T-cell (primary cell): ENCODE measurements around the gene PFKP. TPM values are rescaled to one million over a fixed set of nuclear protein-coding genes. Genes with fewer than 3 reads are reported as not detected.
"Not testable (repeated sequence)": the region's sequence is repeated elsewhere in the genome, so short reads cannot be mapped to it uniquely, and the experiment has no call there.

Experiments used
- ATAC-seq, 4 experiments: fragments of 200-7000 bp in 3 of 4; fragments of 150-1000 bp in 1 of 4; cut with Tn5 transposase; replicated peaks in 1 of 4; 1 replicate in 3 of 4; 2 replicates in 1 of 4; pipeline ENCODE4 v1.10.0; 2021; ENCODE audit warnings: moderate library complexity in 3 of 4, mild to moderate bottlenecking in 2 of 4, moderate number of reproducible peaks in 1 of 4
- CTCF ChIA-PET, 2 donors: fragments of 300-600 bp; sonication (Branson Sonifier 250); formaldehyde crosslinking; loops; one replicate each; lab custom pipeline; 2022; ENCODE audit warnings: antibody characterized with exemption in 2 of 2; lab: Charles Lee
- POLR2A ChIA-PET, 2 donors: fragments of 300-600 bp; sonication (Branson Sonifier 250); formaldehyde crosslinking; loops; one replicate each; lab custom pipeline; 2022; ENCODE audit warnings: antibody characterized with exemption in 2 of 2; lab: Charles Lee
- DNase-seq, 35 experiments: peaks; one replicate each; pipeline versions ENCODE4 v3.0.0 to v3.0.0-alpha.2; 2013 to 2023
- H3K27ac ChIP-seq: one replicate; pipeline ENCODE4 v1.5.1; 2013; ENCODE audit warnings: low read length
- H3K27me3 ChIP-seq, 2 experiments: replicated peaks in 1 of 2; 1 replicate in 1 of 2; 2 replicates in 1 of 2; pipeline versions ENCODE4 v1.6.1 to v1.7.0; 2013; ENCODE audit warnings: low read length in 1 of 2, mixed read lengths in 1 of 2; ENCODE audit not compliant: control insufficient read depth in 2 of 2, insufficient read depth in 2 of 2; ENCODE audit errors: extremely low read depth in 1 of 2
- H3K36me3 ChIP-seq, 2 donors: 1 replicate in 1 of 2; 2 replicates in 1 of 2; pipeline versions ENCODE4 v1.6.1 to v1.7.0; 2013; ENCODE audit warnings: low read length in 1 of 2; ENCODE audit not compliant: control insufficient read depth in 2 of 2, insufficient read depth in 1 of 2; ENCODE audit errors: extremely low read depth in 1 of 2
- H3K4me1 ChIP-seq, 2 experiments: 1 replicate in 1 of 2; 2 replicates in 1 of 2; pipeline versions ENCODE4 v1.6.1 to v1.7.0; 2013; ENCODE audit warnings: low read length in 2 of 2, mixed read lengths in 1 of 2; ENCODE audit not compliant: insufficient read depth in 2 of 2, control insufficient read depth in 1 of 2; ENCODE audit errors: extremely low read depth in 1 of 2
- H3K4me3 ChIP-seq, 2 donors: 1 replicate in 1 of 2; 2 replicates in 1 of 2; pipeline versions ENCODE4 v1.5.1 to v1.7.0; 2013; ENCODE audit warnings: mild to moderate bottlenecking in 2 of 2, low read length in 1 of 2, moderate library complexity in 1 of 2; ENCODE audit not compliant: control insufficient read depth in 1 of 2; ENCODE audit errors: extremely low read depth in 1 of 2
- H3K9me3 ChIP-seq: 2 replicates; pipeline ENCODE4 v1.7.0; 2013
- H3K27ac Mint-ChIP-seq, 2 donors: one replicate each; pipeline ENCODE4 v1.8.0; 2020 to 2021; ENCODE audit warnings: mild to moderate bottlenecking in 2 of 2, mixed read lengths in 2 of 2
- H3K27me3 Mint-ChIP-seq, 2 donors: one replicate each; pipeline ENCODE4 v1.8.0; 2021 to 2022; ENCODE audit warnings: mixed read lengths in 2 of 2
- H3K36me3 Mint-ChIP-seq: one replicate; pipeline ENCODE4 v1.8.0; 2021; ENCODE audit warnings: mixed read lengths
- H3K4me1 Mint-ChIP-seq, 3 donors: one replicate each; pipeline ENCODE4 v1.8.0; 2020 to 2022; ENCODE audit warnings: mixed read lengths in 3 of 3, mild to moderate bottlenecking in 1 of 3
- H3K4me3 Mint-ChIP-seq, 3 donors: one replicate each; pipeline ENCODE4 v1.8.0; 2020 to 2022; ENCODE audit warnings: mild to moderate bottlenecking in 3 of 3, mixed read lengths in 3 of 3, moderate library complexity in 3 of 3
- H3K9me3 Mint-ChIP-seq, 3 donors: one replicate each; pipeline ENCODE4 v1.8.0; 2020 to 2022; ENCODE audit warnings: mixed read lengths in 3 of 3
- WGBS: methylation state at CpG from one replicate; pipeline ENCODE4 v1.1.5; 2013; ENCODE audit warnings: missing lambda C conversion rate; ENCODE audit not compliant: insufficient coverage; 5-methylcytosine and 5-hydroxymethylcytosine counted together
- total RNA-seq, 35 experiments: library from RNA in 6 of 35; stranded (reverse) in 6 of 35; fragments of 120-200 nt in 1 of 35; gene quantifications; one replicate each; pipeline versions ENCODE4 v1.2.1 to v1.2.4 and lab custom pipeline; 2013 to 2026

PFKP gene
- total RNA-seq, 5 donors from 2014 or later (not counting 1 experiment from before 2014, with no cell fraction given) = 60.7 to 84.3 (median 70.2) TPM

DNA sequence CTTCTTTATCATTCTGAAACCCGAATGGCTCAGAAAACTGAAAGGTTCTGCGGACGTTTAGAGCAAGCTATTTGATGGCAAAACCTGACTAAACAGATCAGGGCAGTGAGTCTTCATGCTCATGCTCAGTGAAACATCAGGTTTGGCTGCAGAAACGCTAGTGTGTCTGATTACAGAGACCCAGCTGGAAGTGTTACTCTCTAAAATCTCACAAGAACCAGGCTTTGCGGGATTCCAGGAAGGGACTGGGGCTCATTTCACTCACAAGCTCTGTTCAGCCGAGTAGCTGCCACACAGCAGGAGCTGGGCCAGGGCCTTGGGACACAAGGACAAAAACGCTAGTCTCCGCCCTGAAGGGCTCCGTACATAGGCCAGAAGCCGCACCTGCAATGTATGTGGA lies 102.3 kb downstream of the PFKP start:
- no peak overlapping the region for H3K27ac ChIP-seq
- H3K4me1 ChIP-seq = peaks cover 5 to 22% of the 10 kb centered on the region in 2 experiments
- ATAC-seq (no peak), DNase-seq (no peak)
- H3K27me3 ChIP-seq = peaks cover 0 to 4% of the 10 kb centered on the region in 2 experiments
- no peak overlapping the region for H3K4me3 ChIP-seq
- ChIA-PET POLR2A (no interaction called here), CTCF (no interaction called here)
- Mint-ChIP-seq H3K9me3 (no peaks in the 10 kb centered on the region), H3K4me3 (no peak overlapping the region), H3K27ac (no peak overlapping the region), H3K36me3 (peaks cover 47% of the 10 kb centered on the region), H3K27me3 (no peaks in the 10 kb centered on the region), H3K4me1 (peaks cover 19 to 26% (median 26%) of the 10 kb centered on the region in 3 donors)
- H3K9me3 ChIP-seq = no peaks in the 10 kb centered on the region
- peaks cover 18 to 52% of the 10 kb centered on the region in 2 donors for H3K36me3 ChIP-seq
- 93% methylated on average over 6 of the region's 10 CpGs for WGBS

DNA sequence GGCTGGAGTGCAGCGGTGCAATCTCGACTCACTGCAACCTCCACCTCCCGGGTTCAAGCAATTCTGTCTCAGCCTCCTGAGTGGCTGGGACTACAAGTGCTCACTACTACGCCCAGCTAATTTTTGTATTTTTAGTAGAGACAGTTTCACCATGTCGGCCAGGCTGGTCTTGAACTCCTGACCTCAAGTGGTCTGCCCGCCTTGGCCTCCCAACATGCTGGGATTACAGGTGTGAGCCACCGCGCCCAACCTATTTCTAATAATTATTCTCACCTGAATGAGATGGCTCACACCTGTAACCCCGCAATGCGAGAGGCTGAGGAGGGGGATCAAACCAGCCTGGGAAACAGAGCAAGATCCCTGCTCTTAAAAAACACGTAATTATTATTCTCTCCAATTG lies 104.1 kb downstream of the PFKP start:
- H3K9me3 ChIP-seq, H3K9me3 Mint-ChIP-seq, H3K27me3 ChIP-seq, CTCF ChIA-PET, POLR2A ChIA-PET, ATAC-seq, DNase-seq, H3K27me3 Mint-ChIP-seq, H3K27ac ChIP-seq: not testable (repeated sequence)
- H3K4me3 ChIP-seq = peak overlapping the region; percentile 57 to 77
- H3K36me3 ChIP-seq = peaks cover 14 to 34% of the 10 kb centered on the region in 2 donors
- Mint-ChIP-seq H3K4me3 (peak overlapping the region; percentile 77 to 88 (median 86)), H3K36me3 (peaks cover 28% of the 10 kb centered on the region), H3K27ac (peak overlapping the region in 1 of 2 donors; percentile 86), H3K4me1 (peaks cover 19 to 26% (median 26%) of the 10 kb centered on the region in 3 donors)
- WGBS = 100% methylated on average over 6 of the region's 11 CpGs
- peaks cover 5 to 22% of the 10 kb centered on the region in 2 experiments for H3K4me1 ChIP-seq

DNA sequence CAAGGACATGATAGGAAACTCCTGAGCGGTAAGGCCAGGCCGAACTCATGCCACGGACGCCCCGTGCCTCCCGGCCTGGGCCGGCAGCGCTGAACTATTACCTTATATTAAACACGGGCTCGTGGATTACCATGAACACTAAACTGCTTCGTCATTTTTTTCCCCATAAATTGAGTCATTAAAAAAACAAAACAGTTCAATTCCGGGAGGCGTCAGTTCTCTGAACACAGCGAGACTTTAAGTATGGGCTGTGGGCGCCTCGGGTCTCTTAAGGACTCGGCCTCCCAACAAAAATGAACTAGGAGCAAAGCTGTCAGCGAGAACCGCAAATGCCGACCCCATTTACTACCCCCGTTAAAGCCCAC lies 104.7 kb downstream of the PFKP start:
- Histone ChIP-seq H3K27ac (peak overlapping the region; percentile 27), H3K4me1 (peaks cover 5 to 22% of the 10 kb centered on the region in 2 experiments), H3K9me3 (no peaks in the 10 kb centered on the region), H3K36me3 (peaks cover 11 to 29% of the 10 kb centered on the region in 2 donors), H3K27me3 (peaks cover 0 to 4% of the 10 kb centered on the region in 2 experiments), H3K4me3 (peak overlapping the region; percentile 57 to 77)
- Mint-ChIP-seq H3K36me3 (peaks cover 23% of the 10 kb centered on the region), H3K9me3 (no peaks in the 10 kb centered on the region), H3K27ac (peak overlapping the region; percentile 85 to 86), H3K27me3 (no peaks in the 10 kb centered on the region), H3K4me1 (peaks cover 19 to 26% (median 26%) of the 10 kb centered on the region in 3 donors), H3K4me3 (peak overlapping the region; percentile 77 to 88 (median 86))
- DNase-seq (peak in 1 of 35 experiments; percentile 15), ATAC-seq (peak in 1 of 4 experiments; percentile 1)
- 0% methylated on average over 17 of the region's 21 CpGs for WGBS
- CTCF ChIA-PET = interaction anchor here in 1 of 2 donors (1.8 kb wide), 1 partner anchor 26 kb away, joined by 5 read pairs; no protein-coding TSS in a partner anchor
- POLR2A ChIA-PET = interaction anchor here (0.6 to 0.7 kb wide), 3 partner anchors 8 to 613 kb away, joined by 3 to 5 read pairs (median 3); partner anchors contain the start of gene KLF6 (in 1 of the 2)

DNA sequence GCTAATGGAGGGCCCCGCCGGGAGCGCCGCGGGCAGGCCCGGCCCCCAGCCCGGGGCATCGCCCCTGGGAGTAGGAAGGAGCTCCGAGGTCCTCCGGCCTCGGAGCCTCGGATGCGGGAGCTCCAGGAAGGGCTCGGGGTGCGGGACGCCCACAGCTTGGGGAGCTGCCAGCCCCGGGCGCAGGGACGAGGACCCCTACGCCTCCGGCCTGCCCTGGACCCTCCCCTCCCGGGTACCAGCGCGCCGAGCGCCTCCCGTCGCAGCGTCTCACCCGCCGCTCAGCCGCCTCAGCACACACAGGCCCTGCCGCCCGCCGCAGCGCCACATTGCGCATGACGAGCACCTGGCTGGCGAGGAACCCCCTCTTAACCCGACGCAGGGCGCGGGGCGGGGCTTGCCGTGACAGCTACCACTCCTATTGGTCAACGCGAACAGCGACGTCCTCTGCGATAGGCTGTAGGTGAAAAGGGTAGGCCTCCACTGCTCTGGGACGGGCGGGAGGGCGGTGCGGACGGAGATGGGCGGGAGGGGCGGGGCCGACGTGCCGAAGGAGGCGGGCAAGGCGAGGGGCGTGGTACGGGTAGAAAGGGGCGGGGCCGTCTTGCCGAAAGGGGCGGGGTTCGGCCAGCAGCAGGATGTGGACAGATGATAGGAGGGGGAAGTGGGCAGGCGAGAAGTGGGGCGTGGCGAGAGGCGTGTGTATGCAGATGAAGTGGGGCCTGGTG lies 105.3 kb downstream of the PFKP start, which contains the start of gene PITRM1:
TSS of gene PITRM1 (minus strand) at position 337 of the 725 bp plus-strand sequence. CDS start at position 327, 10 bp downstream.
- DNase-seq (peak; percentile 96 to 100 (median 99)), ATAC-seq (peak; percentile 91 to 96 (median 94))
- peaks cover 5 to 22% of the 10 kb centered on the region in 2 experiments for H3K4me1 ChIP-seq
- ChIA-PET CTCF (interaction anchor here in 1 of 2 donors (0.6 to 1.8 kb wide), 2 partner anchors 25 to 49 kb away, joined by 3 to 5 read pairs; no protein-coding TSS in a partner anchor), POLR2A (interaction anchor here (0.6 to 0.7 kb wide), 6 partner anchors 8 to 1656 kb away, joined by 3 to 5 read pairs (median 3); partner anchors contain the start of gene KLF6 (in 1 of the 2))
- Mint-ChIP-seq H3K36me3 (peaks cover 17% of the 10 kb centered on the region), H3K4me3 (peak within 1 kb of the TSS; percentile 77 to 88 (median 86)), H3K4me1 (peaks cover 19 to 26% (median 26%) of the 10 kb centered on the region in 3 donors), H3K9me3 (no peaks in the 10 kb centered on the region), H3K27me3 (no peaks in the 10 kb centered on the region), H3K27ac (peak within 1 kb of the TSS; percentile 85 to 87)
- H3K36me3 ChIP-seq = peaks cover 5 to 23% of the 10 kb centered on the region in 2 donors
- H3K4me3 ChIP-seq = peak within 1 kb of the TSS; percentile 57 to 77
- H3K9me3 ChIP-seq = no peaks in the 10 kb centered on the region
- peak within 1 kb of the TSS; percentile 27 for H3K27ac ChIP-seq
- WGBS = under 1% methylated on average over 54 of the region's 73 CpGs
- peaks cover 0 to 4% of the 10 kb centered on the region in 2 experiments for H3K27me3 ChIP-seq

DNA sequence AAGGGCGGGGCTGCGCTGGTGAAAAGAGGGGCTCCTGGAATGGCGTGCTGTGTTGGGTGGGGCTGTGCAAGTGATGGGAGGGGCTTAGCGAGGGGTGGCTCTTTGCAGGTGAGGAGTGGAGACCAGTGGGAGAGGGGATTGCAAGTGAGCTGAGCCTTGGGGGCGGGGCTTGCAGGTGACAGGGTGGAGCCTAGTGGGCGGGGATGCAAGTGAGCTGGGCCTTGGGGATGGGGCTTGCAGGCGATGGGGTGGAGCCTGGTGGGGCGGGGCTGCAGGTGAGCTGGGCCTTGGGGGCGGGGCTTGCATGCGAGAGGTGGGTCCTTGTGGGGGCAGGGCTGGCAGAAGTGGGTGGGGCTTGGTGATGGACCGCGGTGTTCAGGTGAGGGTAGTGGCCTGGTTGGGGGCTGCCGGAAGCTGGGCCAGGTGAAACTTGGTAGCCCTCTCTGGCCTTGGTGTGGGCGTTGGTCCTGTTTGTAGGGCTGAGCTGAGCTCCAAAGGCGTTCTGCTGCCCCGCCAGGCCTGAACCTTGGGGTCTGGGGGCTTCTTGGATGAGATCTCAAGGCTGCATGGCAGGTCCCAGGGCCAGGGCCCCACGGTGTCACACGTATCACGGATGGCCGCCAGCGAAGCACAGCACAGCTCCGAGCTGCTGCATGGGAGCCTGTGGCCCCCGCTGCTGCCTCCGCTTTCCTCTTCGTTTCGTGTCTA lies 106.0 kb downstream of the PFKP start:
- WGBS = 55% methylated on average over 25 of the region's 26 CpGs
- peak overlapping the region; percentile 69 to 87 for H3K27ac Mint-ChIP-seq
- no peaks in the 10 kb centered on the region for H3K27me3 Mint-ChIP-seq
- Histone ChIP-seq H3K9me3 (no peaks in the 10 kb centered on the region), H3K27ac (no peak overlapping the region), H3K27me3 (peaks cover 0 to 4% of the 10 kb centered on the region in 2 experiments), H3K36me3 (peaks cover 0 to 16% of the 10 kb centered on the region in 2 donors), H3K4me3 (peak overlapping the region in 1 of 2 donors; percentile 56), H3K4me1 (peaks cover 5 to 22% of the 10 kb centered on the region in 2 experiments)
- H3K36me3 Mint-ChIP-seq = peaks cover 13% of the 10 kb centered on the region
- no peaks in the 10 kb centered on the region for H3K9me3 Mint-ChIP-seq
- POLR2A ChIA-PET = interaction anchor here in 1 of 2 donors (0.7 kb wide), 1 partner anchor 375 kb away, joined by 3 read pairs; no protein-coding TSS in a partner anchor
- ATAC-seq (peak in 3 of 4 experiments; percentile 17 to 27 (median 24)), DNase-seq (peak in 5 of 35 experiments; percentile 83 to 89 (median 88))
- H3K4me3 Mint-ChIP-seq = peak overlapping the region; percentile 77 to 86 (median 77)
- CTCF ChIA-PET = interaction anchor here in 1 of 2 donors (0.6 to 1.8 kb wide), 3 partner anchors 24 to 79 kb away, joined by 3 to 5 read pairs (median 3); no protein-coding TSS in a partner anchor
- peaks cover 19 to 26% (median 24%) of the 10 kb centered on the region in 3 donors for H3K4me1 Mint-ChIP-seq
